COLO668 (cell line): ENCODE measurements around the gene RAD51AP2.

Experiments
- DNase-seq: peaks from one replicate; lab custom pipeline; 2025; ENCODE audit not compliant: unreplicated experiment; lab: John Stamatoyannopoulos, UW

The RAD51AP2 gene

DNA sequence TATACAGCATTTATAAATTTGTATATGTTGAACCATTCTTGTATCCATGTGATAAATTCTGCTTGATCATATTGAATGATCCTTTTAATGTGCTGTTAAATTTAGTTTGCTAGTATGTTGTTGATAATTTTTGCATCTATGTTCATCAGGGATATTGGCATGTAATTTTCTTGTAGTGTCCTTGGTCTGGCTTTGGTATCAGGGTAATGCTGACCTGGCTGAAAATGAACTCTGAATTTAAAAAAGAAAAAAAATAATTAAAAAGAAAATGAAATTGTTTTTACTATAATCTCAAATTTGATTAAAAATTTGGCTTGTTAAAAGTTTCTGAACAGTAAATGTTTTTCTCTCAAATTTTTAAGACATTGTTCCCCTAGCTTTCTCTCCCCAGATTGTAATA is 46.3 kb downstream of the RAD51AP2 start:
- no peak for DNase-seq

DNA sequence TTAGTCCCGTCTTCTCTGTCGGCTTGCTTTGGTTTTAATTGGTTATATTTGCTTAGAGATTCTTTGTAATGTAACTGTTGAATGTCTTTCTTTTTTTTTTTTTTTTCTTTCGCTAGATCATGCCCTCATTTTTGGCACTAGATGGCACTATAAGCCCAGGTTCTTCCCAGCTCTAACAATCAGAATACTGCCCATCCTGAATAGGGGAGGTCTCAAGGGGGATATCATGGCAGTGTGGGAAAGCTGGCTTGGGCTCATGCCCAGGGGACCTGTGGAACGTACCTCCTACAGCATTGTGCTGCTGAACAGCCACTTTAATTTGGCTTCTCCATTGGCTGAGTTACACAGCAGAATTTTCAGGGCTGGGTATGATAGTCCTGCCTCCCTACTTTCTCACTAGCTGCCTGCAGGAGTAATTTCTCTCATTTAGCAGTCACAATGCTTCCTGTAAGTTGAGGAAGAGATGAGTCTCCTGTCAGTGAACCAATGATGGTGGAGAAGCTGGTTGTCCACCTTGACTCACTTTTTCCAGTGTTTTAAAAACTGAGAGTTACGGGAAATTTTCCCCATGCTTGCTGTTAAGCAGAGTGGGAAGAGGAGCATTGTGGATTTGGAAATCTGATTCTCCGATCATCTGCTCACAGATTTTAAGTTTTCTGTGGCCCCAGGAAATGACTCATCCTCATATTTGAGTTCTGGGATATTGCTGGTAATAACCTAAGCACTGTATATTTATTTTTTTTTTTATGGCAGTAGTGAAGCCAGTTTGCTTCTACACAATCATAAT is 47.2 kb downstream of the RAD51AP2 start:
- DNase-seq: no peak

DNA sequence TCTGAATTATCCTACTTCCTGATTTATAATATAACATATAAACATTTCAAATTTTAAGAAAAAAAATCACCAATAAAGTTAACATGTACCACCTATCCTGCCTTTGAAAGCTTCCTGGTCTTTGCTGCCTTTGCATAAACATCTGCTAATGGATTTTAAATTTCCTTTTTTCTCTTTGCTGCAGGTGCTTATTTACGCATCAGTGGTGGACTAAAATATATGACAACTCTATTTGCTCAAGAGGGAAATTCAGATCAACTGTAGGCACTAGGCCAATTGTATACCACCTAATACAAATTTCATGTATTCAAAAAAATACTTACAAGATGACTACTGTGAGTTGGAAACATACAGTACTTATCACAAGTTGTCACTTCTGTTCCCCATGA is 57.2 kb downstream of the RAD51AP2 start:
- no peak for DNase-seq
